Hematopoietic multipotent progenitor cell treated with erythropoietin and hydrocortisone succinate and interleukin-3 and kit ligand, for 15 days (in vitro differentiated cells): ENCODE measurements around the gene GSTM4.
A peak's percentile ranks its signal among the peaks of the same experiment; 100 is the strongest.

Source experiments
- DNase-seq: peaks from one replicate; pipeline ENCODE4 v3.0.0-alpha.2; 2015; ENCODE audit warnings: low spot score

Gene GSTM4

DNA sequence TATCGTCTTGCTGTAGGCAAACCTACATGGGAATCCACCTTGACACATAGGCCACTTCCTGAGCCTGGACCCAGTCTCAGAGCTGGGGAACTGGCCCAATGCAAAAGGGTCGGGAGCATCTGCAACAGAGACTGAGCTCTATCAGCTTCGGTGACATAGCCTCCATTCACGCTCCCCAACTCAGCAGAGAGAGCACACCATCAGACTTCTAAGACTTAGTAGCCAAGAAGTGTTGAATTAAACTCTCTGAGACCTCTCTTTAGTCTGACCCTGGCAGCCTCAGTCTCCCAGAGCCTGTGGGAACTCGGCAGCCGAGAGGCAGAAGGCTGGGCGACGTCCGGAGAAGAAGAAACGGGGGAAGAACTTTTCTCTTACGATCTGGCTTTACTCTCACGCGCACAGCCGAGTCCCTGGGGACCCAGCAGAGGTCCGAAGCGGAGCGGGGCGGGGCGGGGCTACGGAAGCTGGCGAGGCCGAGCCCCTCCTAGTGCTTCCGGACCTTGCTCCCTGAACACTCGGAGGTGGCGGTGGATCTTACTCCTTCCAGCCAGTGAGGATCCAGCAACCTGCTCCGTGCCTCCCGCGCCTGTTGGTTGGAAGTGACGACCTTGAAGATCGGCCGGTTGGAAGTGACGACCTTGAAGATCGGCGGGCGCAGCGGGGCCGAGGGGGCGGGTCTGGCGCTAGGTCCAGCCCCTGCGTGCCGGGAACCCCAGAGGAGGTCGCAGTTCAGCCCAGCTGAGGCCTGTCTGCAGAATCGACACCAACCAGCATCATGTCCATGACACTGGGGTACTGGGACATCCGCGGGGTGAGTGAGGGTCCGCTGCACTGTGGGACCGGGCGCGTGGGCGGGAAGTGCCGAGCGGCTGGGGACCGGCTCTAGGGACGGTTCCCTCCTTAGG lies at the start of gene GSTM4:
GSTM4 (plus strand) TSS at position 485 of the 905 bp plus-strand sequence; CDS start at position 776, 291 bp downstream.
- DNase-seq = peak; percentile 32

- no peak for DNase-seq
These were observed 46.0 kb upstream of the GSTM4 start for GRCh38 chr1:109609881-109610280.

DNA sequence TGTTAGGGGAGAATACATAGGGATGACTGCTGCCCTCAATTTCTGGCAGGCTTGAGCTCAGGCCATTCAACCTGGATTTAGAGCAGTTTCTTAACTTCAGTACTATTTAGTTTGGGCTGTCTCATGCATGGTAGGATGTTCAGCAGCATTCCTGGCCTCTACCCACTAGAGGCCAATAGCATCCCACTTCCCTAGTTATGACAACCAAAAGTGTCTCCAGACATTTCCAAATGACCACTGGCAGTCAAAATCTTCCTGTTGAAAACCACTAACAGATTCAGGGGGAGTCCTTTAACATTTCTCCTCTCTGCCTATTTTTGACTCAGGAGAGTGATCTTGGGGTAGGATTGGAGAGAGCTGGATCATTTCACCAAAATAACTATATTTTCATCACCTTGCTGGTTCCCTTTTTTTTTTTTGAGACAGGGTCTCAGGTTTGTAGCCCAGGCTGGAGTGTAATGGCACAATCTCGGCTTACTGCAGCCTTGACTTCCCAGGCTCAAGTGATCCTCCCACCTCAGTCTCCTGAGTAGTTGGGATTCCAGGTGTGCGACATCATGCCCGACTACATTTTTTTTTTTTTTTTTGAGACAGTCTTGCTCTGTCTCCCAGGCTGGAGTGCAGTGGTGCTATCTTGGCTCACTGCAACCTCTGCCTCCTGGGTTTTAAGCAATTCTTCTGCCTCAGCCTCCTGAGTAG lies 45.1 kb upstream of the GSTM4 start:
- no peak for DNase-seq

- DNase-seq = no peak
These were observed 44.5 kb upstream of the GSTM4 start for GRCh38 chr1:109611308-109611990.

- no peak for DNase-seq
These were observed 42.3 kb upstream of the GSTM4 start for GRCh38 chr1:109613361-109614147.

DNA sequence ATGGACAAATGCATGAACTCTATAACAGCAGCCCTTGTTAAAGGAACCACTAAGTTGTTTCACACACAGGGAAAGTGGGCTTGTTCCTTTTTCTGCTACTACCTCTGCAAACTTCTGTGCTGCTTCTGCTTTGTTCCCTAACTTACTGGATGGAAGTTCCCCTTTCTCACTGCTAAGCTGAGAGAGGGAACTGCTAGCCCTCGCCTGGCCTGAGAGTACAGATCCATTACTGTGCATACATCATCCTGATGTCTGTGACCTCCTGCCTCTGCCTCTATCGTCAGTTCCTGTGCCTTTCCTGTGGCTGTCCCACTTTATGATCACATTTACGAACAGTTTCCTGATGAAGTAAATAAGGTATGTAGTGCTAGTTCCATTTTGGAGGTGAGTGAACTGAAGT lies 40.0 kb upstream of the GSTM4 start:
- no peak for DNase-seq

- DNase-seq = no peak
These were observed 39.5 kb upstream of the GSTM4 start for GRCh38 chr1:109616391-109616790.

GRCh38 chr1:109617291-109617801 lies 38.6 kb upstream of the GSTM4 start:
- no peak for DNase-seq

- DNase-seq = no peak
These were observed 37.0 kb upstream of the GSTM4 start for GRCh38 chr1:109618661-109619575.

DNA sequence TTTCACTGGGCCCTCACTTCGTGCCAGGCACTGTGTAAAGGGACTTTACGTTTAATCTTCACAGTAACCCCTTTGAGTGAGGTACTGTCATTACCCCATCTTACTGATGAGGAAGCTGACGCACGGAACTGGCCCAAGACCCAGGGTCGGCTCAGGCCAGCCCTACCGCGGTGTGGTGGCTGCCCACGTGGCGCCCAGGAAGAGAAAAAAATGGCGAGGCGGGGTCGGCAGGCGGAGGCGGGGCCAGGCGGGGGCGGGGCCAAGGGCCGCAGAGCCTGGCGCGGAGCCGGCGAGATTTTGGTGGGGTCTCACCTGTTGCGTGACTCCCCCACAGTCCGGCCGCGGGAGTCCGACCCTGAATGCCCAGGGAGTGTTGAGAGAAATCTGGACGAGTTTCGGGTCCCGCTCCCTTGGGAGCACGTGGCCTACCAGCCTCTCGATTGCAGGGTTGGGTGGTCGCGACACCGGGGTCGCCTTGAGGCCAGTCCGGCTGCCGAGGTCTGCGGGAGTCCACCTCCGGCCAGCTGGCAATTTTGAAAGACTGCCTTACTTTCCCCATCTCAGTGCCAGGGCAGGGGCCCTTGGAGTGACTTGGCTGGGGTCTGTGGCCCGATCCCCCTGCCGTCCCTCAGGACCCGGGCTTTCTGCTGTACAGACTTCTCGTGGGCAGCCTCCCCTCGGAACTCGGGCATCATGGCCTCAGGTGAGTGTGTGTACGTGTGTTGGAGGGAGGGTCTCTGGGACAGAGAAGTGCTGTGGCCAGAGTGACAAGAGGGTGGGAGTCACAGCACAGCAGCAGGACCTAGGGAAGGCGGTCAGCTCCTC lies 36.1 kb upstream of the GSTM4 start, which contains the start of the genes AMPD2 and GNAT2:
AMPD2 (plus strand) TSS at position 262 of the 825 bp plus-strand sequence. CDS start 1,339 bp downstream, outside the sequence.
GNAT2 (minus strand) TSS at position 41 of the 825 bp plus-strand sequence. CDS start 6,746 bp downstream, outside the sequence.
- DNase-seq = no peak

GRCh38 chr1:109620401-109620791 lies 35.5 kb upstream of the GSTM4 start:
- DNase-seq = no peak

- peak; percentile 59 for DNase-seq
These were observed 35.0 kb upstream of the GSTM4 start for GRCh38 chr1:109620841-109621286.

GRCh38 chr1:109621379-109622136 lies 34.3 kb upstream of the GSTM4 start:
- DNase-seq = no peak

GRCh38 chr1:109622137-109622892 lies 33.6 kb upstream of the GSTM4 start:
- DNase-seq = no peak

DNA sequence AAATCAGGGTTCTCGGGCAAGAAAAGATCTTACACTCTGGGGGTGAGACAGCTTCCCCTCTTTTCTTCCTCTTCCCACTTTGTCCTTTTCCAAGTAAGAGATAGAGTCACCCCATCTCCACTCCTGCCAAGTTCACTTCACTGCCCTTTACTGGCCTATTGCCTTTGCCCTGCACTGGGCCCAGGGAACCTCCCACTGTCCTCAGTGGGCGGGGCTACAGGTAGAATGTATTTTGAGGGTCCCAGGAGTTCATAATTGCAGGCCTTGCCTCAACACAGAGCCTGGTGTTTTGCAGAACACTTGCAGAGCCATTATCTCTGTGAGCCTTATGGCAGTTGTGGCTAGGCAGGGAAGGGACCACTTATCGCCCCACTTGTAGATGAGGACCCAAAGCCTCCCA lies 33.0 kb upstream of the GSTM4 start:
- peak; percentile 41 for DNase-seq

- DNase-seq = peak; percentile 31
These were observed 32.2 kb upstream of the GSTM4 start for GRCh38 chr1:109623601-109624161.
